MM.1S (cell line): ENCODE data around the gene HECTD4.
"Not testable (repeated sequence)": the region's sequence is repeated elsewhere in the genome, so short reads cannot be mapped to it uniquely, and the experiment has no call there.

Source experiments
- DNase-seq: peaks from one replicate; pipeline ENCODE4 v3.0.0-alpha.2; 2015
- H2AFZ ChIP-seq: fragments of 300-600 bp; sonication (generic); 2 replicates; pipeline ENCODE4 v1.6.0; 2016; ENCODE audit warnings: antibody characterized with exemption, low read length
- H3F3A ChIP-seq: fragments of 300-600 bp; sonication (generic); 2 replicates; pipeline ENCODE4 v1.6.1; 2016; ENCODE audit warnings: mild to moderate bottlenecking, antibody characterized with exemption, low read length, moderate library complexity, mixed read lengths; ENCODE audit not compliant: insufficient read depth
- H3K27ac ChIP-seq: fragments of 300-600 bp; sonication (generic); 2 replicates; pipeline ENCODE4 v1.5.1; 2016; ENCODE audit warnings: mild to moderate bottlenecking, low read length
- H3K27me3 ChIP-seq: fragments of 300-600 bp; sonication (generic); replicated peaks from 2 replicates; pipeline ENCODE4 v1.6.0; 2016; ENCODE audit warnings: low read length; ENCODE audit not compliant: insufficient read depth
- H3K36me3 ChIP-seq: fragments of 300-600 bp; sonication (generic); replicated peaks from 2 replicates; pipeline ENCODE4 v1.6.1; 2016; ENCODE audit warnings: mild to moderate bottlenecking, low read length, mixed read lengths; ENCODE audit not compliant: insufficient read depth
- H3K4me1 ChIP-seq: fragments of 300-600 bp; sonication (generic); 2 replicates; pipeline ENCODE4 v1.6.1; 2016; ENCODE audit warnings: low read length, mixed read lengths
- H3K4me2 ChIP-seq: fragments of 300-600 bp; sonication (generic); 2 replicates; pipeline ENCODE4 v1.6.0; 2016; ENCODE audit warnings: low read depth, low read length
- H3K4me3 ChIP-seq: fragments of 300-600 bp; sonication (generic); 2 replicates; pipeline ENCODE4 v1.5.1; 2016; ENCODE audit warnings: low read length, mixed read lengths
- H3K79me2 ChIP-seq: fragments of 300-600 bp; sonication (generic); 2 replicates; pipeline ENCODE4 v1.6.1; 2016; ENCODE audit warnings: mixed run types, low read length, mixed read lengths
- H3K9ac ChIP-seq: fragments of 300-600 bp; sonication (generic); 2 replicates; pipeline ENCODE4 v1.6.1; 2016; ENCODE audit warnings: low read length, mixed read lengths
- H3K9me2 ChIP-seq: fragments of 300-600 bp; sonication (generic); replicated peaks from 2 replicates; pipeline ENCODE4 v1.6.1; 2016; ENCODE audit warnings: mild to moderate bottlenecking, low read length, mixed read lengths; ENCODE audit not compliant: insufficient read depth
- H3K9me3 ChIP-seq: fragments of 300-600 bp; sonication (generic); replicated peaks from 2 replicates; pipeline ENCODE4 v1.6.1; 2016; ENCODE audit warnings: mild to moderate bottlenecking, low read length, mixed read lengths; ENCODE audit not compliant: insufficient read depth
- H4K20me1 ChIP-seq: fragments of 300-600 bp; sonication (generic); 2 replicates; pipeline ENCODE4 v1.6.1; 2016; ENCODE audit warnings: mild to moderate bottlenecking, low read length, moderate library complexity, mixed read lengths; ENCODE audit not compliant: insufficient read depth
- CTCF ChIP-seq: fragments of 300-600 bp; sonication (generic); IDR thresholded peaks from 2 replicates; pipeline ENCODE4 v1.5.1; 2016; ENCODE audit warnings: antibody characterized with exemption, low read length, mixed read lengths
- EZH2 ChIP-seq: fragments of 300-600 bp; sonication (generic); optimal IDR thresholded peaks from 2 replicates; pipeline ENCODE3; 2017; ENCODE audit warnings: low read depth, mild to moderate bottlenecking, antibody characterized with exemption, low read length, mixed read lengths
- EZH2phosphoT487 ChIP-seq: fragments of 300-600 bp; sonication (generic); IDR thresholded peaks from 2 replicates; pipeline ENCODE4 v1.6.1; 2018; ENCODE audit warnings: antibody characterized with exemption, low read length

Gene HECTD4

GRCh38 chr12:112408621-112409020, 26.4 kb upstream of the HECTD4 start:
- Histone ChIP-seq H3K4me2 (peak overlapping the region; percentile 72), H3K9me2 (no peaks in the 10 kb centered on the region), H3K9me3 (no peaks in the 10 kb centered on the region), H3K27me3 (no peaks in the 10 kb centered on the region), H3K4me3 (peak overlapping the region; percentile 73), H2AFZ (0 out of 2 replicates have a peak overlapping the region, but pooled peaks have one; percentile 43), H4K20me1 (0 out of 2 replicates have a peak, but pooled peaks cover 5% of the 10 kb centered on the region), H3K36me3 (0 out of 2 replicates have a peak, but pooled peaks cover 2% of the 10 kb centered on the region), H3F3A (peaks cover 4% of the 10 kb centered on the region; the same call in 1 of the 2 replicates), H3K27ac (peak overlapping the region; percentile 69; the same call in 1 of the 2 replicates), H3K4me1 (no peaks in the 10 kb centered on the region), H3K9ac (peak overlapping the region; percentile 77), H3K79me2 (peaks cover 20% of the 10 kb centered on the region)
- TF ChIP-seq EZH2phosphoT487: no peak
- DNase-seq: no peak

- not testable (repeated sequence) for H3K9me2 ChIP-seq, H2AFZ ChIP-seq, H4K20me1 ChIP-seq, H3K4me1 ChIP-seq, H3K9me3 ChIP-seq, H3K36me3 ChIP-seq, H3F3A ChIP-seq, H3K9ac ChIP-seq, DNase-seq, H3K27me3 ChIP-seq, H3K27ac ChIP-seq, H3K4me3 ChIP-seq
- H3K4me2 ChIP-seq: peak overlapping the region; percentile 72; the same call in 1 of the 2 replicates
- peaks cover 20% of the 10 kb centered on the region for H3K79me2 ChIP-seq
These were observed 25.5 kb upstream of the HECTD4 start for GRCh38 chr12:112407683-112408082.

GRCh38 chr12:112406519-112407488, 24.6 kb upstream of the HECTD4 start:
- H3K4me2 ChIP-seq: no peak overlapping the region; the same call in 1 of the 2 replicates
- H3K9ac ChIP-seq: no peak overlapping the region
- H3K27me3 ChIP-seq: no peaks in the 10 kb centered on the region
- TF ChIP-seq EZH2 (no peak), EZH2phosphoT487 (no peak), CTCF (no peak)
- H3K9me3 ChIP-seq: no peaks in the 10 kb centered on the region
- no peaks in the 10 kb centered on the region for H3K4me1 ChIP-seq
- peaks cover 4% of the 10 kb centered on the region; the same call in 1 of the 2 replicates for H3F3A ChIP-seq
- DNase-seq: no peak
- H3K36me3 ChIP-seq: 0 out of 2 replicates have a peak, but pooled peaks cover 2% of the 10 kb centered on the region
- H3K79me2 ChIP-seq: peaks cover 20% of the 10 kb centered on the region
- no peak overlapping the region for H2AFZ ChIP-seq
- H3K4me3 ChIP-seq: no peak overlapping the region
- H4K20me1 ChIP-seq: 0 out of 2 replicates have a peak, but pooled peaks cover 5% of the 10 kb centered on the region
- no peaks in the 10 kb centered on the region for H3K9me2 ChIP-seq
- no peak overlapping the region for H3K27ac ChIP-seq

GRCh38 chr12:112401903-112402498, 19.8 kb upstream of the HECTD4 start:
- Histone ChIP-seq H3K27ac (no peak overlapping the region), H3K9me3 (no peaks in the 10 kb centered on the region), H3K9ac (no peak overlapping the region), H3K27me3 (no peaks in the 10 kb centered on the region), H3K4me2 (no peak overlapping the region), H3K36me3 (0 out of 2 replicates have a peak, but pooled peaks cover 2% of the 10 kb centered on the region), H3K4me1 (no peaks in the 10 kb centered on the region), H3K79me2 (0 out of 2 replicates have a peak, but pooled peaks cover under 1% of the 10 kb centered on the region), H4K20me1 (0 out of 2 replicates have a peak, but pooled peaks cover under 1% of the 10 kb centered on the region), H3F3A (no peaks in the 10 kb centered on the region), H3K4me3 (no peak overlapping the region), H2AFZ (no peak overlapping the region), H3K9me2 (no peaks in the 10 kb centered on the region)
- no peak for DNase-seq
- TF ChIP-seq CTCF: no peak
